H4 (cell line): ENCODE results near the gene RPN2. TPM values are rescaled to one million over a fixed set of nuclear protein-coding genes. Genes with fewer than 3 reads are reported as not detected.

Experiments used
- DNase-seq: peaks from one replicate; pipeline ENCODE4 v3.0.0-alpha.2; 2015; ENCODE audit warnings: low spot score
- total RNA-seq: library from RNA; depleted of rRNA; stranded (reverse); fragments of >200 nt; shearing (Covaris generic); gene quantifications from 2 replicates; pipeline ENCODE4 v1.2.3, GENCODE V29; 2014

RPN2 gene
- total RNA-seq, 1 experiment from 2014 or later: 405 TPM

DNA sequence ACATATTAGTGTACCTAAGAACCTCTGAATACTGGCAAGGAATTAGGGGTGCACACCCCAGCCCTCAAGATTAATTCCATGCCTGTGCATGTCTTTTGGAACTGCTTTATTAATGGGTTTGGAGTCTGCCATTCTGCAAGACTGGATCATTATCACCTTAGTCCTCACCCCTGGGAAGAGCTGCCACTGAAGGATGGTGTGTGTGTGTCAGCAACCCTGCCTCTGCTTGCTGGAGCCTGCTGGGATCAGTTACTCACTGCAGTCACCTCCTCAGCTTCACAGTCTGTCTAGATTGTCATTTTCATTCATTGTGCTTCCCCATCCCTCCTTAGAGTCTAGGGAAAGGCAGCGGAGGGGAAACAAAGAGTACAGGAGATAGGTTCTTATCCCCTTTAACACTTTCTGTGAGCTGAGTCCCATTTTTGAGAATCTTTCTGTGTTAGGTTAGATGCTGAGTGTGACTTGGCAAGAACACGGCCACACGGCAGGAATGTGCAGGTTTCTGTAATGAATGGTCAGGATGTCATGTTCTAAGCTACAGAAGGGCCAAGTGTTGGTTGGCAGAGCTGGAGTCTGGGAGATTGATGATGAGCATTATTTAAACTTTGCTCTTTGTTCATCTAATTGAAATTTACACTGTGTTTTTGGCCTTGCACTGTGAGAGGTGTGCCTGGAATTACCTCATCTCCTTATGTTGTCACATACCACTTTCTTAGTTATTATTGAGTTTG lies 61.4 kb downstream of the RPN2 start:
- DNase-seq: no peak

DNA sequence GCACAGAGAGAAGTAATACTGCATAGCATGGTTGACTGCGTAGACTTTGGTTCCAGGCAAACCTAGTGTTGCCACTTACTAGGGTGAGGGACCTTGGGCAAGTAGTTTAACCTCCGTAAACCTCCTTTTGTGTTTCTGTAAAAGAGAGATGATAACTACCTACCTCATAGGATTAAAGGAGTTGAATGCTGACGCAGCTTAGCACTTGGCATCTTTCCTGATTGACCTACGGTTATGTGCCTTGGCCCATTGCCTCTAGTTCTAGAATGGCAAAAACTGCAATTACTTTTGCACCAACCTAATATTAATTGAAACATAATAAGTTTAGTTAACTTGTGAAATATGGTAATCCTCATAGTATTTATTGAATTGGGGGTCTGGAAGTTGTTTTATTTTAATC lies 63.4 kb downstream of the RPN2 start:
- no peak for DNase-seq

GRCh38 chr20:37243076-37243936 lies 64.2 kb downstream of the RPN2 start:
- DNase-seq: no peak

- DNase-seq: no peak
These were observed 64.9 kb downstream of the RPN2 start for GRCh38 chr20:37243937-37244571.

DNA sequence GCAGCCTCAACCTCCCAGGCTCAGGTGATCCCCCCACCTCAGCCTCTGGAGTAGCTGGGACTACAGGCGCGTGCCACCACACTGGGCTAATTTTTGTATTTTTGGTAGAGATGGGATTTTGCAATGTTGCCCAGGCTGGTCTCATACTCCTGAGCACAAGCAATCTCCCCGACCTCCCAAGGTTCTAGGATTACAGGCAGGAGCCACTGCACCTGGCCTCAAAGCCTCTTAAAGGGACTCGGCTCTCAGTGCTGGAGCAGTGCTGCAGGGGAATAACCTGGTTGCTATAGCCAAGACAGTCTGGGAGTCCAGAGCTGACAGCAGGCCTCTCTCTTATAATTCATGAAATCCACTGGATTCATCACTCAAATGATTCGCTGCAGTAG lies 65.4 kb downstream of the RPN2 start:
- no peak for DNase-seq

- DNase-seq: no peak
These were observed 66.4 kb downstream of the RPN2 start for GRCh38 chr20:37245216-37246150.

DNA sequence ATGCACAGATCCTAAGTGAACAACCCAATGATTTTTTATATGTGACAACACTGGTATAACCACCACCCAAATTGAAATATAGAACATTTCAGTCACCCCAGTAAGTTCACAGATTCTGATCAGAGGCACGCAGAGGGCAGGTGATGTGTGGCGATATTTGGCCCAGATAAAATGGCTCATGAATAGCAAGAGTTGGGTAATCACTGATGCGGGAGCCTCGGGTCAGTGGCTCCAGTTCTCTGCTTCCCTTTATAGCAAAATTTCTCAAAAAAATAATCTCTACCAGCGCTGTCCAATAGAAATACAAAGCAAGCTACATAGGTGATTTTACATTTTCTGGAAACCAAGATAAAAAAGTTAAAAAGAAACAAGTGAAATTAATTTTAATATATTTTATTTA lies 67.6 kb downstream of the RPN2 start:
- no peak for DNase-seq

DNA sequence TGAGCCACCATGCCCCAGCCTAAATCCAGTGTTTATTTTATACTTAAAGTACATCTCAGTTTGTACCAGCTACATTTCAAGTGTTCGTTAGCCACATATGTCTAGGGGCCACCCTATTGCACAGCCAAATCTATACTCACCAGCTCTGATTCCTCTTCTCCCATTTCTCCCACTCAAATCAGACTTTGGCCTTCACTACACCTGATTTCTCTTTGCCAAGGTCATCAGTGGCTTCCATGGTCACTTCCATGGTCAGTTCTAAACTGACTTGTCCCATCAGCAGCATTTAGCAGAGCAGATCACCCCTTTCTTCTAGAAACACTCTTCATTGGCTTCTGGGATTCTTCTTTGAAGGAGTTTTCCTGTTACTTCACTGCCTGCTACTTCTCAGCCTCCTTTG lies 68.4 kb downstream of the RPN2 start:
- no peak for DNase-seq

- DNase-seq: no peak
These were observed 70.2 kb downstream of the RPN2 start for GRCh38 chr20:37249304-37249703.

DNA sequence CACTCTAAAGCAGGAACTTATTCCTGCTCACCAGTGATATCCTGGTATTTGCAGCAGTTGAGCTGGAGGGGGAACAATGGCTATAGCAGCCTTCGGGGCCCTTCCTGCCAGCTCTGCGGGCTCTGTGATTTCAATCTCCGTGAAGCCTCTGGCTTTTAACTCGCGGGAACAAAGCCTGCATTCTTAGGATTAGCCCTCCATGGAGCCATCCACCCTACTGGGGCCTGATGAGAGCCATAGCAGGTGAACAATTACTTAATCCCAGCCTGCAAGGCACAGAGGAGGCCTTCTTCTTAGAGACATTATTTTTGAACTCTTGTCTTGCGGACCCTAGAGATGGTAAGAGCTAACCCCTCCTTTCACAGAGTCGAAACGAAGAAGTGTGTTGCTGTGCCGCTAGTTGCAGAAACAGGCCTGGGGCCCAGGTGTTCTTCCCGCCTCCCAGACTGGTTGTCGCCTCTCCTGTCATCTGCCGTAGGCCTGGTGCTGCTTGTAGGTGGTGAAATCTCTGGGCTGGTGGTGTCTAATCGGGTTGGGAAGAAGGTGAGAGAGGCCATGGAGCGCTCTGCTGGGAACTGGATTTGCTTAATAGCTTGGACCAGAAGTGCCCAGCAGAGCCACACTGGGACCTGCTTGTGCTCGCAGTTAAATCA lies 72.8 kb downstream of the RPN2 start:
- no peak for DNase-seq

DNA sequence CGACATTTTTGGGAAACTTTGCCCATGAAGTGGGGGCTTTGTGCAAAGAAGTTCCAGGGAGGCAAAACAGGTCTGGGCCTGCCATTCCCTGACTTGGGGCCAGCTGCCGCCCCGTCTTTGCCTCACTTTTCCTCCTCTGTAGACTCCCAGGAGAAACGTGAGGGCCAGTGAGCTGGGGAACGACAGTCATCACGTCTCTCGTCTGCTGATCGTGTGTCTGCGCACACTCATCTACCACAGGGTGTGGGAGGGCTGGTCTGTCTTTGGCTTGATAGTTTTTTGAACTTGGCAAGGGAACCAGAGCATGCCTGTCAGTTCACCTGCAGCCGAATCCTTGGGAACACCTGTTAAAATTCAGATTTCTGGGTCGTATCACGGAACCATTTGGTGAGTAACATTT lies 74.0 kb downstream of the RPN2 start:
- DNase-seq: no peak

GRCh38 chr20:37254114-37254878 lies 75.2 kb downstream of the RPN2 start:
- no peak for DNase-seq

DNA sequence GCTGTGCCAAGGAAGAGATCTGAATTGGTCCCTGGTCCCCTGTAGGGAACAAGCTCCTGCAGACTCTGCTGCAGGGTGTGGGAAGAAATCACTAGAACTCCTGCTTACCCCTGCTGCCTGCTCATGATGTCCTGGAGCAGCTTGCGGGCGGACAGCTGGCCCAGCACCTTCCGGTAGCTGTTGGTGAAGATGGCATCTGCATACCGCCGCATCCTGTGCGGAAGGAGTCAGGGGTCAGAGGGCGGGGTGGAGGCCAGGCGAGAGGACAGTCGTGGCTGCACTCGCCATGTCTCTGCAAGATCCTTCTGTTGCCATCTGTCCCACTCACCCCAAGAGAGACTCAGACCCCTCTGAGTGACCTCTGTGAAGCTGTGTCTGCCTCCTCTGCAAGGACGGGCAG lies 77.2 kb downstream of the RPN2 start:
- DNase-seq: no peak

DNA sequence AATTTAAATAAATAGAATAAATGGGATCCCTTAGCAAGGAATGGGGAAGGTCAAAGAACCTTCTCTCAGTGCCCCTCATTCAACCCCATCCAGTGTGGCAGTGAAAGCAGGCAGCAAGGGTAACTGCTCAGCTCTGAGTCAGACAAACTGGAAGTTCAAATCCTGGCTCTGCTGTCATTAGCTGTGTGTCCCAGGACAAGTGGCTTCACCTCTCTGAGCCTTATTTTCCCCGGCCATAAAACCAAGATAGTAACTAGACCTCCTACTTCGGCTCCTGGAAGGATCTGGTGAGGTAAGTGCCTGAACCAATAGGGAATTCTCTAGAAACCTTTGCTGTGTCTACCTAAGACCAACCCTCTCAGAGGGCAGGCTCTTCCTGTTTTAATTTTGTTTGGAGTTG lies 78.4 kb downstream of the RPN2 start:
- DNase-seq: no peak

DNA sequence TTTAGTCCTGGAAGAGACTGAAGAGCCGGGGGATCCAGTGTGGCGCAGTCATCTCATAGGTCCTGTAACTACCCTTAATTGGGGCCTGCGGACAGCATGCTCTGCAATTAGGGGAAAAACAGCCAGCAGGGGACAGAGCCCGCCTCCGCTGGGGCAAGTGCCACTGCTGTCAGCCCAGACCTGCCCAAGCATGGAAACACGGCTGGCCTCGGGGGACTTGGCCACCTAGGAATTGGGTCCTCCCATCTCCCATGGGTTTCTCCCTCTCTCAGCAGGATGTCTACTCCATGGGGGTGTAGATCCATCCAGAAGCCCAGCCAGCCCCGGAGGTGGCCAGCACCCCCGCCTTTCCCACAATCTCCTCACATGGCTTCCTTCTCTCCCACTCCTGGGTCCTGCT lies 78.9 kb downstream of the RPN2 start:
- no peak for DNase-seq

- no peak for DNase-seq
These were observed 79.9 kb downstream of the RPN2 start for GRCh38 chr20:37259031-37259430.

DNA sequence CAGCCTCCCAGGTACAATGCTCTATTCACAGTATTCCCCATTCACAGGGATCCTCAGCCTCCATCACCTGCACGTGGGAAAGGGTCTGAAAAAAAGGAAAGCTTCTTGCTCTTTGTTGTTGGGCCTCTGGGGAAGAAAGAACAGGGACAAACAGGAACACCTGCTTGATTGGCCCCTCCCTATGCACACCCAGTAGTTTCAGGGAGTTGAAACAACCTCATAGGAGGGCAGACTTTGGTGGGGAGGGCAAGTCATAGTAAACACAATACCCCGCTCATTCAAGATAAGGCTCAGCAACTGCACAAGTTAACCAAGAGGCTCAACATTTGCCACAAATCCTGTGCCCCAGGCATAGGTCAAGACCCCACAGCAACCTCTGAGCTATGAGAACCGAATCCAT lies 80.7 kb downstream of the RPN2 start:
- DNase-seq: no peak

GRCh38 chr20:37260923-37261322 lies 81.8 kb downstream of the RPN2 start:
- DNase-seq: no peak

DNA sequence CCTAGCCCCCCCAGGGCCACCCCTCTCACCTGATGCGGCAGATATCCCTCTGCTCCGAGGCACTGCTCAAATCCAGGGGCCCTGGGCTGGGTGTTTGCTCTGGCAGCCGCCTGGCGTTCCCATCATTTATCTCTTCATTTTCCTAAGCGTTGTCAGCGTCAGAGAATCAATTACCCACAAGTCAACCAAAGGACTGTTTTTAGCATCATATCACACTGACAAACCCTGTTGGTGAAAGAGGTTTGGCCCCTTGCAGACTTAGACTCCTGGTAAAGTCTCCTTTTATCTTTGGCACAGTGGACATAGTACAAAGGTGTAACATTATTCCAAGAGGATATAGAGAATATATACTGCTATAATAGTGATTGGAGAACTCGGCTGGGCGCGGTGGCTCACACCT lies 82.6 kb downstream of the RPN2 start, which contains the start of gene GHRH:
TSS of gene GHRH (minus strand) at position 101 of the 400 bp plus-strand sequence. CDS start 4,925 bp downstream, outside the sequence.
- no peak for DNase-seq

DNA sequence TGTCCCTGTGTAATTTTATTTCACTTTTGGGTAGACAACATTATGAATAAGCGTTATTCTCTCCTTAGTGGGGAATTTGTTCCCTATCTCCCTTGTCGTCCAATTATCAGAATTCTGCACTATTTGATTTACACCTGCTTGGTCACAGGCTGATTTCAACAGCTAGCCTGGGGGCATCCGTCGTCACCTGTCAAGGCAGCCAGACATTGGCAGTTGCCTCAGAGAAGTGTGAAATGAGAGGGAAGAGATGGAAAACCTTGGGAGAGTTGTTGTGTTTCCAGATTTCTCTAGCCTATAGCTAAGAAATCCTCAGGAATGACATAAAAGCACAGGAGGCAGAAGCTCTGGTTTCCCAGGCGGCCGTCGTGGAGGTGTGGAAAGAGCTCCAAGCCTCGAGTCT lies 83.4 kb downstream of the RPN2 start:
- DNase-seq: no peak
